GM18498 (cell line): ENCODE measurements around the gene SRBD1.

Experiments
- ATAC-seq: cut with Tn5 transposase; IDR thresholded peaks from one replicate; pipeline ENCODE4 v1.9.1; 2021; ENCODE audit warnings: mild to moderate bottlenecking, moderate library complexity; ENCODE audit not compliant: unreplicated experiment

SRBD1 gene

DNA sequence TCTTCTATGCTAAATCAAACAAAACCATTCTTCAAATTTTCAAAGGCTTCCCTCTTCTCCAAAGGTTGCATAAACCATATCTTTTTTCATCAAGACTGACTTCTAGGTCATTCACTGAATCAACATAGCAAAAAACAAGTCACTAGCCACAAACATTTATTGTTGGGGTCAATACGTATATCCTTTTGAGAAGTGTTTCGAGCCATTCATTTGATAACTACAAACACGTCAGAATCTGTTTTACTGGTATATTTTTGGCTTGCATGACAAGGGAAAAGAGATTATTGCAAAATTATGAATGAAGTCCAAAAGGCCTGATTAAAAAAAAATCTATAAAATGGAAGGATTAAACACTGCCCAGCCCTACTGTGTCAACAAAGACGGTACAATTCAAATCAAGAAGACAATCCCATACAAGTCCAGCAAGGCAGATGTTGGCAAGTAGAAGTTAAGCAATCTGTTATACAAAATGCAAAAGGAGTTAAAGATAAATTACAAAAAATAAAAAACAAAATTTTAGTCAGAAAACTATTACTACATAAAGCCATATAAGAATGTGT lies 222.4 kb downstream of the SRBD1 start:
- no peak for ATAC-seq

GRCh38 chr2:45382744-45383143 lies 228.3 kb downstream of the SRBD1 start:
- no peak for ATAC-seq

DNA sequence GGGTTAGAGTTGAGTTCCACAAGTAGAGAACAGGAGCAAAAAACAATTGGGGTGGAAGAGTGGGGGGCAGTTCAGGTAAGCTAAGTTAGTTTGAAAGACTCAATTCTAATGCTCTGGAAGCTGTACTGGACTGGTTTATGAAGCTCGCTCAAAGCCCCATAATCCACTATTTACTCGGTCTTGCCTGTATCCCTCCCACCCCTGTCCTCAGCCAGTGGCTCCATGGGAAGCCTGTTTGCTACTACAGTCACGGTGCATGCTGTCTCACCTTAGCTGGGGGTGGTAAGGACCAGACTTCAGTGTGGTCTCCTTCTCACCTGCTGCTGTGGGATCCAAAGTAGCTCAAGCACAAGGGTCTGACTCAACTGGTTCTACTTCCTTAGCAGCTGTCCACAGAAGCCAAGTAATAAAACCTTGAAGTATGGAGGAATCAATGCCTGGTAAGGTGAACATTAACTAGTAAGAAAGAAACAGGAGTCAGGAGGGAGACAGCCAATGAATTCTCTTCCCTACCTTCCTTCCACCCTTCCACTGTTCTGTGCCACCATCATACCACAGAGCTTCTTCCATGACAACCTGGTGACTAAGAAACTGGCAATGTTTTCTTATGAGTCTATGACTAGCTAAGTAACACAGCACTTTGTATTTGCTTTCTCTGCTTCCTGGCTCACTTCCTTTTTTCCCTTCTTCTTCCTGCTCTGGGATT lies 230.8 kb downstream of the SRBD1 start:
- no peak for ATAC-seq

GRCh38 chr2:45379399-45380087 lies 231.5 kb downstream of the SRBD1 start:
- no peak for ATAC-seq

DNA sequence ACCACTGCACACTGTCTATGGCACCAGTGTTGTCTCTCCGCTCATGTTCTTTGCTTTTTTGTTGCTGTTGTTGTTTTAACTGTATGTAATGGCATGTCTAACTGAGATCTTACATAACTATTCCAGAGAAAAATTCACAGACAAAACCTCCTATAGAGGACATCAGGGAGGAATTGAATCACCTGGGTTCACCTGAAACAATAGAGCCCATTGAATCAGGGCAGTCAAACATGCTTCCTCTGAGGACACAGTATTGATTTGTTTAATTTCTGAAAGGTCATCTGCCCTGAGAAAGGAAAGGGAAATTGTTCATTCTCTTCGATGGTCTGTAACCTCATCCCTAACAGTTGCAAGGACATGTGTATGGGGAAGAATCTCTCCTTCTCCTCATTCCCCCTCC lies 237.5 kb downstream of the SRBD1 start:
- no peak for ATAC-seq

- no peak for ATAC-seq
Measured at GRCh38 chr2:45370369-45370768, 240.7 kb downstream of the SRBD1 start.

GRCh38 chr2:45368792-45369191 lies 242.3 kb downstream of the SRBD1 start:
- ATAC-seq = no peak

DNA sequence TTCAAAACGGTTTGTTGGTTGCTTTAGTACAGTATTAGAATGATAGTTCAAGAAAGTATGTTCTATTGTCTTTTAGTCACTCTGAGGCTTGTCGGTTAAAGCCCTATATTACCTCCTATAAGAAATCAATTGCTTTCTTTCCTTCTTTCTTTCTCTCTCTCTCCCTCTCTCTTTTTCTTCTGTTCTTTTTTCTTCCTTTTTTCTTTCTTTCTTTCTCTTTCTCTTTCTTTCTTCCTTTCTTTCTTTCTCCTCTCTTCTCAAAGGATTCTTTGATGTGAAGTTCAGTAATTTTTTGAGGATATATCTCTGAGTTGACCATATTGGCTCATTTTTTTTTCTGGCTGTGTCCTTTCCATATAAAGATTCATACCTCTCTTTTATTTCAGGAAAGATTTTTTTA lies 249.4 kb downstream of the SRBD1 start:
- no peak for ATAC-seq

DNA sequence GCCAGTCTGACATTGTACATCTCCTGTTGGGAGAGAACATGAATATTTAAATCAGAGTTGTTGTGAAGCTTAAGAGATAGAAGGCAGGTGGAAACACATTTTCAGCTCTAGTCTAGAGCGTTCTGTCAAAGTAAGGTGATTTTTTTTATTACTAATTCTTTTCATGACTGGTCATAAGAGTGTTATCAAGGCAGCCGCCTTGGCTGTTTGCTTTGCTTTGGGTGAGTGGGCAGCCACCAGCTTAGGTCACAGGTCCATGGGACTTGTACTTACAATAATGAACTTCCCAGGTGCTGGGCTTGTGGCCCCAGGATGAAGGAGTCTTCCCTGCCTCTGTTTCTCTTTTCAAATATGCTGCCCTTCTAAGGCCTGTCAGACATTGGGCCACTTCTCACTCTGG lies 256.3 kb downstream of the SRBD1 start:
- ATAC-seq = no peak

DNA sequence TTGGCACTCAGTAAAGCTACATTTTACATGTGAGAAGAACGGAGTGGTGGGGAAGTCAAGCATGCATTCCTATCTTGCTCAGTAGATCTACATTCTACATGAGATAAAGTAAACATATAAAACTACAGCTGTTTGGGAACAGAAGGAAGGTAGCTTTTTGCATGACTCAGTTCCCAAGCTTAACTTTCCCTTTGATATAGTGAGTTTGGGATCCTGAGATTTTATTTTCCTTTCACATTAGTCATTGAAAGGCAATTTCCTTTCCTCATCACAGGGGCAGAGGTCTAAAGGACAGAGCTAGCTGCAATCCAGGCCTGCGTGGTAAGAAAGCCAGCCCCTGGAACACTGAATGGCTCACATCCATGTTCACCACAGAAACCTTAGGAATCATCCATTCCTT lies 257.2 kb downstream of the SRBD1 start:
- ATAC-seq = no peak

DNA sequence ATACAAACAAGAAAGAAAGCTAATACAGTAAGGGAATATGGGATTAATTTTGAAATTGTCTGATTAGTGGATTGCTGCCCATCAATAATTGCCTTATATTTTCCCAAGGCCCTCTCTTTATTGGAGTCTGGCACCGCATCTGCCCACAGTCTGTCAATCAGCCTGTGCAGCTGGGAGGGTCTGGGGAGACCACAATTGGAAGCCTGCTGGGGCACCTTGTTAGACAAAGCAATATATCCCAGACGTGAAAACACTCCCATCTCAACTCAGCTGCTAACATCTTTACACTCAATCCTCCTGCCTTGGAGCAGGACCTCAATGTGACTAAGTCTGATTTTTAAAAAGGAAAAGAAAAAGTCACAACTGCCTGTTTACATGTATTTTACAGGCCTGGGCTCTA lies 258.6 kb downstream of the SRBD1 start:
- no peak for ATAC-seq

DNA sequence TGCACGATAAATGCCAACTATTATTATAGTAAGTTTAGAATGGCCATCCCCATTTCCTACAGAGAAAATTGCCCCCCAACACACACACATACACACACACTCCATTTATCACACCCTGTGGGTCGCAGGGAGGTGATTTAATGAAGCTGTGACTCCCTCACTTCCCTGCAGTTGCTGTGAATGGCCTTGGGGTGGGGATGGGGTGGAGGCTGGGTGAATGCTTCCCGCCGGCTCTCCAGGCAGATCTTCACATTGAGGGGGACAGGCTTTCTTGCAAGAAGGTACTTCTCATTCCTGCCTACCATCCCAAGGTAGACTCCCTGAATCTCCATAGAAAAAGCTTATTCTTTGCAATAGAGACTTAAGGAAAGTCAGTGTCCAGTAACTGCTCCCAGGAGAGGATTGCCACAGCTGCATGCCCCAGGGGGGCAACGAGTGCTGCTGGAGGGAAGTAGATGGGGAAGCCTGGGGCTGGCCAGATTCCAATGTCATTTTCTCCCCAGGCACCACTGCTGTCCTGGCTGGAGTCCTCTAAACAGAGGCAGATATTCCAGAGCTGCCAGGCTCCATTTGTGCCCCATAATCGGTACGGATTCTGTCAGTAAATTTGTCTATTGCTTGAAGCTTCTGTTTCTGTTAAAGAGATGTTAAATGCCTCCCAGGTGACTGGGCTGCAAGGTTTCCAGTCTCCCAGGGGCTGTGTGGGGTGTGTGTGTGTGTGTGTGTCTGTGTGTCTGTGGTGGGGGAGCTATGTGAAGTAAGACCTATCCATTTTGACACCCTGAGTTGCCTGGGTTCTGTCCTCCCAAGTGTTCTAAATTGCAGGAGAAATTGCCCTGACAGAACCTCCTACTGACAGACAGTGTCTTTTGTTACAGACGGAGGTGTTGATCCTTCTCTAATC lies 265.5 kb downstream of the SRBD1 start:
- ATAC-seq = no peak

DNA sequence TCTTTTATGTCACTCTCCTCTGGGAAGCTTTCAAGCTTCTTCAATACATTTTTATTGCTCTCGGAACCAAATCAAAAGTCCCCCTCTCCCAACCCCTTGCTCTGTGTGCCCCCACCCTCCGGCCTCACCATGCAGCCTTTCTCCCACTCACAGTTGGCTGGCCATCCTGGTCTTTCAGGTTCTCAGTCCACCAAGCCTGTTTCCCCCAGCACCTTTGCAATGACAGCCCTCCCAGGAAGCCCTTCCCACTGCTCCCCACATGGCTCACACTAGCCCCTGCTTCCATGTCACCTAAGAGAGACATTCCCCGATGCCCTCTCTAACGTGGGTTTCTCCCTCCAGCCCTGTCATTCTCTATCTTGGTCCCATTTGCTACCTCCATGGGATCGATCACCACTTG lies 266.6 kb downstream of the SRBD1 start:
- ATAC-seq = no peak

GRCh38 chr2:45344071-45344470 lies 267.0 kb downstream of the SRBD1 start:
- no peak for ATAC-seq

DNA sequence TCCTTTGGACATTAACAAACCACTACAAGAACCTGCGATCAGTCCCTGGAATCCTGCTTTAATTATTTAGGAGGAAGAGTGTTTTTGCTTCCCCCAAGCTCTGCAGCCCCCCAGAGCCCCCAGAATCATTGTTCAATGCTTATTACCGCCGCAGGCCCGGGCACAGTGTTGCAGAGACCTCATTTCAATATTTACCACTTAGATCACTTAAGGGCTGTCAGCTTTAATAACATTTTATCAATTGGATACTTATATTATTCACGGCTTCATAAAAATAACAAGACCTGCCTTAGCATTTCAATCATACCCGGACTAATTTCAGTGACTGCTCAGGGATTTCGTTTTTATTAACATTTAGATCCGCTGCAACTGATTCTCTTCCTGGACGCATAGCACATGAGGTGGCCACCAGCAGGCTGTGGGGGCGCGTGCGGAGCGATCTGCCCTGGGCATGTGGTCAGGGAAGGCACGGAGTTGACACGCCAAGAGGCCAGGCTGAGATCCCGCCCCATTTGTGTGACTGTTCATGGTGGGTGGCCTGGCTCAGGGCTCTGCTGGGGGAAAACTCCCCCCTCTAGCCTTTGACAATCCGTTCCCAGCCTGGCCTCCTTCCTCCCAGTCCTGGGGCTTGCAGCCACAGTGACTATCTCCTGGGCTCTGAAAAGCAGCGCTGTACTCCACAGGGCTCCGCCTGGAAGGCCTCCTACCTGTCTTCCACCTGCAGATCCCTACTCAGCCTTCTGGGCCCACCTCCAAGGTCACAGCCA lies 267.6 kb downstream of the SRBD1 start:
- no peak for ATAC-seq

GRCh38 chr2:45340318-45340717 lies 270.7 kb downstream of the SRBD1 start:
- ATAC-seq = no peak

DNA sequence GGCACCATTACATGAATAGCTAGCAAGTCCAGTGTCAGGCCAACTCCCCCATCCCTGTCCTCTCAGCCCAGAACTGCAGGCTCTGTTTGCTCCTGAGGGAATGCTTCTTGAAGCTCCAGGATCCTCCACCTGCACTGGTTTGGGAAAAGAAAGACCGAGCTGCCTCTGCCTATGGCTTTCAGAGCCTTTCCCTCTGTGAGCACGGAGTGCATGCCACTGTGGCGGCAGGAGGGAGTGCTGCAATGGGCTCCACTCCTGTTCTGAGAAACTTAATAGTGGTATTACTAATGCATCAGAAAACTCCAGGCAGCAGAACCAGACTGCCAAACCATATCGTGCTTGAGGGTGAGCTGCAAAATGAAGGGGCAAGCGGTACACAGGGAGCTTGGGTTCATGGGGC lies 271.8 kb downstream of the SRBD1 start:
- ATAC-seq = no peak
